Fibroblast of lung (primary cell): ENCODE measurements around the gene ARHGAP28. TPM values are rescaled to one million over a fixed set of nuclear protein-coding genes. Genes with fewer than 3 reads are reported as not detected.

Experiments
- DNase-seq, 2 donors: peaks; one replicate each; pipeline versions ENCODE4 v3.0.0 to v3.0.0-alpha.2; 2010; ENCODE audit warnings: low read depth in 2 of 2
- H2AFZ ChIP-seq: 2 replicates; pipeline ENCODE4 v1.5.1; 2012; ENCODE audit warnings: low read length, control low read depth, inconsistent platforms
- H3K27ac ChIP-seq: 2 replicates; pipeline ENCODE4 v1.5.1; 2011; ENCODE audit warnings: low read length, control low read depth; ENCODE audit not compliant: insufficient read depth
- H3K27me3 ChIP-seq: 2 replicates; pipeline ENCODE4 v1.5.1; 2011; ENCODE audit warnings: mild to moderate bottlenecking, low read length; ENCODE audit not compliant: control insufficient read depth, insufficient read depth
- H3K36me3 ChIP-seq: 2 replicates; pipeline ENCODE4 v1.5.1; 2011; ENCODE audit warnings: low read length; ENCODE audit not compliant: control insufficient read depth, insufficient read depth
- H3K4me1 ChIP-seq: 2 replicates; pipeline ENCODE4 v1.5.1; 2011; ENCODE audit warnings: low read length; ENCODE audit not compliant: control insufficient read depth, insufficient read depth; ENCODE audit errors: extremely low read depth
- H3K4me2 ChIP-seq: 2 replicates; pipeline ENCODE4 v1.5.1; 2011; ENCODE audit warnings: low read length, control low read depth; ENCODE audit not compliant: insufficient read depth; ENCODE audit errors: extremely low read depth
- H3K4me3 ChIP-seq, 4 experiments: fragments of 200-600 bp in 1 of 4; sonication (generic) in 1 of 4; replicated peaks in 1 of 4; 2 replicates each; pipeline ENCODE4 v1.5.1; 2011 to 2016; ENCODE audit warnings: low read length in 4 of 4, low read depth in 3 of 4, mild to moderate bottlenecking in 3 of 4, control low read depth in 2 of 4, inconsistent platforms in 1 of 4, mixed read lengths in 1 of 4; ENCODE audit not compliant: insufficient read depth in 1 of 4; ENCODE audit errors: control extremely low read depth in 1 of 4
- H3K79me2 ChIP-seq: 2 replicates; pipeline ENCODE4 v1.5.1; 2012; ENCODE audit warnings: mild to moderate bottlenecking, low read length, inconsistent platforms; ENCODE audit not compliant: control insufficient read depth, insufficient read depth
- H3K9ac ChIP-seq: 2 replicates; pipeline ENCODE4 v1.5.1; 2011; ENCODE audit warnings: mild to moderate bottlenecking, low read length, control low read depth; ENCODE audit not compliant: insufficient read depth
- H3K9me3 ChIP-seq: 2 replicates; pipeline ENCODE4 v1.5.1; 2012; ENCODE audit warnings: low read depth, low read length; ENCODE audit not compliant: control insufficient read depth, insufficient read depth
- H4K20me1 ChIP-seq: 2 replicates; pipeline ENCODE4 v1.5.1; 2011; ENCODE audit warnings: low read length; ENCODE audit not compliant: control insufficient read depth, insufficient read depth; ENCODE audit errors: extremely low read depth
- CTCF ChIP-seq, 2 donors: IDR thresholded peaks in 1 of 2; conservative IDR thresholded peaks in 1 of 2; 1 replicate in 1 of 2; 2 replicates in 1 of 2; pipeline ENCODE4 v1.5.1; 2011 to 2012; ENCODE audit warnings: low read length in 2 of 2, control low read depth in 1 of 2, inconsistent platforms in 1 of 2, low read depth in 1 of 2, mild to moderate bottlenecking in 1 of 2
- EZH2 ChIP-seq: IDR thresholded peaks from 2 replicates; pipeline ENCODE4 v1.5.1; 2012; ENCODE audit warnings: low read length, control low read depth, mild to moderate bottlenecking; ENCODE audit errors: missing control alignments
- polyA plus RNA-seq, 2 donors: library from polyadenylated mRNA; depleted of rRNA in 1 of 2; stranded (reverse) in 1 of 2; unstranded in 1 of 2; fragments of >200 nt; gene quantifications; 2 replicates each; pipeline ENCODE4 v1.2.1, GENCODE V29; 2011 to 2012; ENCODE audit warnings: missing spikeins in 1 of 2
- total RNA-seq: library from RNA; depleted of rRNA; stranded (reverse); fragments of >200 nt; gene quantifications from 2 replicates; pipeline ENCODE4 v1.2.1, GENCODE V29; 2014

Gene ARHGAP28
- total and polyA plus RNA-seq, 2 donors (not counting 1 experiment from before 2014, with no cell fraction given): 3.3 to 35.0 TPM

- TF ChIP-seq EZH2: no peak
- TF ChIP-seq CTCF (conservative IDR thresholded peaks at IDR 0.05 in 1 of 2, IDR thresholded peaks at IDR 0.05 in 1 of 2; ENCODE audit: low read depth in 1 of 2, low read length in 2 of 2): no peak
- DNase-seq: no peak
- Histone ChIP-seq H4K20me1 (no peaks in the 10 kb centered on the region), H3K4me2 (no peak overlapping the region), H3K27ac (no peak overlapping the region), H3K4me3 (no peak overlapping the region), H3K9me3 (no peaks in the 10 kb centered on the region), H3K79me2 (no peaks in the 10 kb centered on the region), H3K36me3 (no peaks in the 10 kb centered on the region), H3K9ac (no peak overlapping the region), H2AFZ (no peak overlapping the region), H3K4me1 (peaks cover 3% of the 10 kb centered on the region), H3K27me3 (no peaks in the 10 kb centered on the region)
Measured at GRCh38 chr18:6775702-6776101, 46.2 kb downstream of the ARHGAP28 start.

GRCh38 chr18:6776188-6776587 is 46.7 kb downstream of the ARHGAP28 start:
- Histone ChIP-seq H3K9ac (no peak overlapping the region), H3K27me3 (no peaks in the 10 kb centered on the region), H3K4me1 (peaks cover 3% of the 10 kb centered on the region), H3K36me3 (no peaks in the 10 kb centered on the region), H3K4me2 (peak overlapping the region; percentile 2), H4K20me1 (no peaks in the 10 kb centered on the region), H3K27ac (no peak overlapping the region), H3K4me3 (no peak overlapping the region), H3K9me3 (no peaks in the 10 kb centered on the region), H3K79me2 (no peaks in the 10 kb centered on the region), H2AFZ (no peak overlapping the region)
- TF ChIP-seq CTCF (conservative IDR thresholded peaks at IDR 0.05 in 1 of 2, IDR thresholded peaks at IDR 0.05 in 1 of 2; ENCODE audit: low read depth in 1 of 2, low read length in 2 of 2) (no peak), EZH2 (no peak)
- peak; percentile 70 to 97 for DNase-seq

- no peaks in the 10 kb centered on the region for H3K9me3 ChIP-seq
- no peak overlapping the region for H3K9ac ChIP-seq
- H3K4me3 ChIP-seq: no peak overlapping the region
- TF ChIP-seq EZH2 (no peak), CTCF (conservative IDR thresholded peaks at IDR 0.05 in 1 of 2, IDR thresholded peaks at IDR 0.05 in 1 of 2; ENCODE audit: low read depth in 1 of 2, low read length in 2 of 2) (no peak)
- H3K79me2 ChIP-seq: no peaks in the 10 kb centered on the region
- no peaks in the 10 kb centered on the region for H3K27me3 ChIP-seq
- H3K27ac ChIP-seq: no peak overlapping the region
- H4K20me1 ChIP-seq: no peaks in the 10 kb centered on the region
- DNase-seq: no peak
- H3K36me3 ChIP-seq: no peaks in the 10 kb centered on the region
- H3K4me1 ChIP-seq: peaks cover 7% of the 10 kb centered on the region
- no peak overlapping the region for H2AFZ ChIP-seq
- no peak overlapping the region for H3K4me2 ChIP-seq
Measured at GRCh38 chr18:6777509-6777908, 48.0 kb downstream of the ARHGAP28 start.
